CD4-positive, alpha-beta T cell (primary cell): ENCODE results near the gene DNASE1L3. TPM values are rescaled to one million over a fixed set of nuclear protein-coding genes. Genes with fewer than 3 reads are reported as not detected.

ENCODE experiments used
- ATAC-seq: fragments of 200-7000 bp; cut with Tn5 transposase; one replicate; pipeline ENCODE4 v1.10.0; 2022; ENCODE audit warnings: mild to moderate bottlenecking; ENCODE audit not compliant: poor library complexity
- CTCF ChIA-PET: fragments of 350-600 bp; sonication (Branson Sonifier 250); formaldehyde crosslinking; loops from one replicate; lab custom pipeline; 2021; ENCODE audit warnings: antibody characterized with exemption, inconsistent platforms; lab: Charles Lee
- POLR2A ChIA-PET: fragments of 350-600 bp; sonication (Branson Sonifier 250); formaldehyde crosslinking; loops from one replicate; lab custom pipeline; 2021; ENCODE audit warnings: antibody characterized with exemption, inconsistent platforms; lab: Charles Lee
- DNase-seq, 14 experiments: peaks; one replicate each; pipeline ENCODE4 v3.0.0-alpha.2; 2013 to 2020; ENCODE audit warnings: mixed read lengths in 2 of 14
- H3K27ac ChIP-seq, 2 donors: one replicate each; pipeline versions ENCODE4 v1.5.1 to v1.7.0; 2013; ENCODE audit warnings: low read length in 2 of 2, low read depth in 1 of 2, mild to moderate bottlenecking in 1 of 2
- H3K27me3 ChIP-seq, 2 experiments: 1 replicate in 1 of 2; 2 replicates in 1 of 2; pipeline versions ENCODE4 v1.6.1 to v1.7.0; 2013; ENCODE audit warnings: low read length in 2 of 2, control low read depth in 1 of 2, mild to moderate bottlenecking in 1 of 2, moderate library complexity in 1 of 2; ENCODE audit not compliant: insufficient read depth in 2 of 2, control insufficient read depth in 1 of 2
- H3K36me3 ChIP-seq: one replicate; pipeline ENCODE4 v1.6.1; 2013; ENCODE audit warnings: low read length, control low read depth; ENCODE audit not compliant: insufficient read depth
- H3K4me1 ChIP-seq: one replicate; pipeline ENCODE4 v1.6.1; 2013; ENCODE audit warnings: low read length, control low read depth; ENCODE audit not compliant: insufficient read depth
- H3K4me3 ChIP-seq: one replicate; pipeline ENCODE4 v1.5.1; 2013; ENCODE audit warnings: mild to moderate bottlenecking, low read length, moderate library complexity
- H3K9me3 ChIP-seq, 2 experiments: 1 replicate in 1 of 2; 2 replicates in 1 of 2; pipeline versions ENCODE4 v1.6.1 to v1.7.0; 2013; ENCODE audit warnings: low read length in 2 of 2, mild to moderate bottlenecking in 2 of 2, control low read depth in 1 of 2, moderate library complexity in 1 of 2; ENCODE audit not compliant: control insufficient read depth in 1 of 2, insufficient read depth in 1 of 2
- H3K27ac Mint-ChIP-seq: one replicate; pipeline ENCODE4 v1.8.0; 2020; ENCODE audit warnings: mixed read lengths
- H3K27me3 Mint-ChIP-seq: one replicate; pipeline ENCODE4 v1.8.0; 2021; ENCODE audit warnings: mixed read lengths
- H3K36me3 Mint-ChIP-seq: one replicate; pipeline ENCODE4 v1.8.0; 2021; ENCODE audit warnings: low read depth, mixed read lengths
- H3K4me1 Mint-ChIP-seq: one replicate; pipeline ENCODE4 v1.8.0; 2021; ENCODE audit warnings: low read depth, mixed read lengths
- H3K4me3 Mint-ChIP-seq: one replicate; pipeline ENCODE4 v1.8.0; 2020; ENCODE audit warnings: mild to moderate bottlenecking, mixed read lengths
- H3K9me3 Mint-ChIP-seq: one replicate; pipeline ENCODE4 v1.8.0; 2020; ENCODE audit warnings: mixed read lengths
- intact Hi-C, 2 experiments: fragments of 100-400 bp; cut with DNase I in 1 of 2; cut with micrococcal nuclease in 1 of 2; formaldehyde crosslinking; loops; one replicate each; pipeline versions ENCODE4 v1.15.1 to v1.9.0; 2023 to 2025; cut with DNase I, micrococcal nuclease
- total RNA-seq, 174 experiments: library from RNA in 2 of 174; stranded (reverse) in 2 of 174; gene quantifications; one replicate each; pipeline ENCODE4 v1.2.3 and lab custom pipeline; 2021 to 2026
- TF ChIP-seq, protein P1 (sequence below): fragments of 200-600 bp; IDR thresholded peaks from one replicate; pipeline ENCODE4 v1.8.0; 2022; ENCODE audit warnings: antibody characterized with exemption, mild to moderate bottlenecking

DNASE1L3 gene
- total RNA-seq, 2 experiments from 2014 or later, result 0.53 to 0.80 TPM

DNA sequence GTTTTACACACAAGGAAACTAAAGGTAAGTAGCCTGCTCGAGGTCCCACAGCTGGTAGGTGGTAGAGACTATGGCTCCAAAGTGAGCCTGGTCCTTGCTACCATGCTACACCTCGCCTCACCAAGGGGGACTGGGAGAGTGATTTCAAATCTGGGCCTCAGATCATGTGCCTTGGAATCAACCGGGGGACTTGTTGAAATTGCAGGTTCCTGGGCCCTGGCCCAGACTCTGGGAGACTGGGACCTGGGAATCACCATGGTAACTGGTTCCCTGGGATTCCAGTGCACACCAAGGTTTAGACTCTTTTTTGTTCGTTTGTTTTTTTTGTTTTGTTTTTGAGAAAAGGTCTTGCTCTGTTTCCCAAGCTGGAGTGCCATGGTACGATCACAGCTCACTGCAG is 21.1 kb downstream of the DNASE1L3 start:
- H3K4me3 Mint-ChIP-seq, result no peak overlapping the region
- ChIA-PET POLR2A (no interaction called here), CTCF (interaction anchor here (0.9 to 3.1 kb wide), 4 partner anchors 12 to 182 kb away, joined by 3 to 9 read pairs (median 4); partner anchors contain the start of gene FLNB)
- ATAC-seq, result no peak
- no peak overlapping the region for H3K27ac Mint-ChIP-seq
- H3K9me3 ChIP-seq, result no peaks in the 10 kb centered on the region
- H3K27me3 Mint-ChIP-seq, result no peaks in the 10 kb centered on the region
- H3K36me3 Mint-ChIP-seq, result no peaks in the 10 kb centered on the region
- peaks cover 5% of the 10 kb centered on the region for H3K4me1 ChIP-seq
- no peak overlapping the region for H3K4me3 ChIP-seq
- H3K27ac ChIP-seq, result no peak overlapping the region
- DNase-seq, result no peak
- H3K27me3 ChIP-seq, result no peaks in the 10 kb centered on the region
- TF ChIP-seq, protein P1, sequence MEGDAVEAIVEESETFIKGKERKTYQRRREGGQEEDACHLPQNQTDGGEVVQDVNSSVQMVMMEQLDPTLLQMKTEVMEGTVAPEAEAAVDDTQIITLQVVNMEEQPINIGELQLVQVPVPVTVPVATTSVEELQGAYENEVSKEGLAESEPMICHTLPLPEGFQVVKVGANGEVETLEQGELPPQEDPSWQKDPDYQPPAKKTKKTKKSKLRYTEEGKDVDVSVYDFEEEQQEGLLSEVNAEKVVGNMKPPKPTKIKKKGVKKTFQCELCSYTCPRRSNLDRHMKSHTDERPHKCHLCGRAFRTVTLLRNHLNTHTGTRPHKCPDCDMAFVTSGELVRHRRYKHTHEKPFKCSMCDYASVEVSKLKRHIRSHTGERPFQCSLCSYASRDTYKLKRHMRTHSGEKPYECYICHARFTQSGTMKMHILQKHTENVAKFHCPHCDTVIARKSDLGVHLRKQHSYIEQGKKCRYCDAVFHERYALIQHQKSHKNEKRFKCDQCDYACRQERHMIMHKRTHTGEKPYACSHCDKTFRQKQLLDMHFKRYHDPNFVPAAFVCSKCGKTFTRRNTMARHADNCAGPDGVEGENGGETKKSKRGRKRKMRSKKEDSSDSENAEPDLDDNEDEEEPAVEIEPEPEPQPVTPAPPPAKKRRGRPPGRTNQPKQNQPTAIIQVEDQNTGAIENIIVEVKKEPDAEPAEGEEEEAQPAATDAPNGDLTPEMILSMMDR, result no peak
- intact Hi-C loops, result loop anchor here in 1 of 2 experiments (2.0 to 5.0 kb wide), 4 partner anchors 27 to 443 kb away; no protein-coding TSS in a partner anchor
- no peaks in the 10 kb centered on the region for H3K36me3 ChIP-seq
- no peaks in the 10 kb centered on the region for H3K9me3 Mint-ChIP-seq
- no peaks in the 10 kb centered on the region for H3K4me1 Mint-ChIP-seq

DNA sequence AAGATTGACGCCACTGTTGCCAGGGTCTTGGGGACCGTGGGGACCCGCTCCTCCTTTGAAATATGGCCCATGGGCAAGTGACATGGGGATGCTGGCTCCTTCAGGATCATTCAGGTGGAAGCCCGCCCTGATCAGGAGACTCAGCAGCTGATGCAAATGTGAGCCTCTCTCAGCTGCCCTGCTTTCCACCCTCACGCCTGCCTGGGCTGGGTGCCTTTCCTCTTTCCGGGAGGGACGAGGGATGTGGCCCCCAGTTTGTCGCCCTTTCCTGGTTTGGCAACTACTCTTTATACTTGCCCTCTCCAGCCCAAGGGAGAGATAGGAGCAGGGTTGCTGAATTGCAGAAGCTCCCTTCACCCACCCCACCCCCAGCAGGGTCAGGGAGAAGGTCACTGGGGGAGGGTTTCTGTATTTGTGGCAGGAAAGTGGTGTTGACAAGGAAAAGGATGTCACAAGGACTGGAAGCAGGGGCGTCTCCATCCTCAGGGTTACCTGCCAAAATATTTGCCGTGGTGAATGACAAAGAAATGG is 21.8 kb downstream of the DNASE1L3 start:
- H3K27ac ChIP-seq, result no peak overlapping the region
- no peak overlapping the region for H3K27ac Mint-ChIP-seq
- no peaks in the 10 kb centered on the region for H3K36me3 Mint-ChIP-seq
- ChIA-PET CTCF (interaction anchor here (1.1 to 3.1 kb wide), 4 partner anchors 22 to 181 kb away, joined by 3 to 10 read pairs (median 7); partner anchors contain the start of genes FLNB, HTD2 and RPP14), POLR2A (no interaction called here)
- no peaks in the 10 kb centered on the region for H3K9me3 ChIP-seq
- TF ChIP-seq, protein P1, result no peak
- no peak overlapping the region for H3K4me3 ChIP-seq
- intact Hi-C loops, result loop anchor here in 1 of 2 experiments (2.0 to 5.0 kb wide), 4 partner anchors 28 to 443 kb away; no protein-coding TSS in a partner anchor
- no peak for ATAC-seq
- no peaks in the 10 kb centered on the region for H3K36me3 ChIP-seq
- H3K9me3 Mint-ChIP-seq, result no peaks in the 10 kb centered on the region
- H3K4me1 ChIP-seq, result peaks cover 5% of the 10 kb centered on the region
- H3K27me3 ChIP-seq, result no peaks in the 10 kb centered on the region
- H3K27me3 Mint-ChIP-seq, result no peaks in the 10 kb centered on the region
- DNase-seq, result no peak
- no peaks in the 10 kb centered on the region for H3K4me1 Mint-ChIP-seq
- no peak overlapping the region for H3K4me3 Mint-ChIP-seq

DNA sequence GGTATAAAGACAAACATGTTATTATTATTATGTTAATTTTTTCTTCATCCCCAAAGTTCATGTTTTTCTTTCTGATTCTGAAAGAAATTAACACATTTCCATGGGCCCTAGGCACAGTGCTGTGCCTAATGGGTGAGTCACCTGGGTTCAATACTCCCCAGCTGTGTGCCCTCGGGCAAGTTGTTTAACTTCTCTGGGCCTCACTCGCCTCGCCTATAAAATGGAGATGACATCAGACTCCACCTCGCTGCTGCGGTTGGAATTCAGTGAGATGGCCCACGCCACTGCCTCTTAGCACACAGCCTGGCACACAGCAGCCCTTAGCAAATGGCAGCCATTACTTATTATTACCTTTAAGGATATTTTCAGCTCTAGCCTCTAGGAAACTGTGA is 22.6 kb downstream of the DNASE1L3 start:
- POLR2A ChIA-PET, result interaction anchor here (0.6 kb wide), 1 partner anchor 118 kb away, joined by 3 read pairs; the partner anchor contains the start of gene RPP14

More for the DNA sequence above, 22.6 kb downstream of the DNASE1L3 start:
- CTCF ChIA-PET, result interaction anchor here (0.6 to 3.1 kb wide), 13 partner anchors 8 to 442 kb away, joined by 3 to 30 read pairs (median 4); partner anchors contain the start of genes HTD2 and RPP14
- no peak overlapping the region for H3K27ac Mint-ChIP-seq
- no peaks in the 10 kb centered on the region for H3K27me3 ChIP-seq
- no peaks in the 10 kb centered on the region for H3K4me1 Mint-ChIP-seq
- peaks cover 5% of the 10 kb centered on the region for H3K4me1 ChIP-seq
- DNase-seq, result no peak
- TF ChIP-seq, protein P1, result no peak
- H3K4me3 ChIP-seq, result no peak overlapping the region
- no peaks in the 10 kb centered on the region for H3K36me3 Mint-ChIP-seq
- H3K4me3 Mint-ChIP-seq, result no peak overlapping the region
- H3K27ac ChIP-seq, result no peak overlapping the region
- no peaks in the 10 kb centered on the region for H3K36me3 ChIP-seq
- no peak for ATAC-seq
- no peaks in the 10 kb centered on the region for H3K9me3 ChIP-seq
- H3K27me3 Mint-ChIP-seq, result no peaks in the 10 kb centered on the region
- no peaks in the 10 kb centered on the region for H3K9me3 Mint-ChIP-seq
- intact Hi-C loops, result loop anchor here in 1 of 2 experiments (2.0 to 5.0 kb wide), 4 partner anchors 29 to 444 kb away; no protein-coding TSS in a partner anchor
